Activated CD4-positive, alpha-beta T cell treated with anti-CD3 and anti-CD28 coated beads, Interleukin-2, amount 50 U/mL, for 1 hour (primary cell): Measurements from ENCODE around the gene IDH3A.

Experiments used
- DNase-seq: peaks from one replicate; pipeline ENCODE4 v3.0.0-alpha.2; 2020

The IDH3A gene

DNA sequence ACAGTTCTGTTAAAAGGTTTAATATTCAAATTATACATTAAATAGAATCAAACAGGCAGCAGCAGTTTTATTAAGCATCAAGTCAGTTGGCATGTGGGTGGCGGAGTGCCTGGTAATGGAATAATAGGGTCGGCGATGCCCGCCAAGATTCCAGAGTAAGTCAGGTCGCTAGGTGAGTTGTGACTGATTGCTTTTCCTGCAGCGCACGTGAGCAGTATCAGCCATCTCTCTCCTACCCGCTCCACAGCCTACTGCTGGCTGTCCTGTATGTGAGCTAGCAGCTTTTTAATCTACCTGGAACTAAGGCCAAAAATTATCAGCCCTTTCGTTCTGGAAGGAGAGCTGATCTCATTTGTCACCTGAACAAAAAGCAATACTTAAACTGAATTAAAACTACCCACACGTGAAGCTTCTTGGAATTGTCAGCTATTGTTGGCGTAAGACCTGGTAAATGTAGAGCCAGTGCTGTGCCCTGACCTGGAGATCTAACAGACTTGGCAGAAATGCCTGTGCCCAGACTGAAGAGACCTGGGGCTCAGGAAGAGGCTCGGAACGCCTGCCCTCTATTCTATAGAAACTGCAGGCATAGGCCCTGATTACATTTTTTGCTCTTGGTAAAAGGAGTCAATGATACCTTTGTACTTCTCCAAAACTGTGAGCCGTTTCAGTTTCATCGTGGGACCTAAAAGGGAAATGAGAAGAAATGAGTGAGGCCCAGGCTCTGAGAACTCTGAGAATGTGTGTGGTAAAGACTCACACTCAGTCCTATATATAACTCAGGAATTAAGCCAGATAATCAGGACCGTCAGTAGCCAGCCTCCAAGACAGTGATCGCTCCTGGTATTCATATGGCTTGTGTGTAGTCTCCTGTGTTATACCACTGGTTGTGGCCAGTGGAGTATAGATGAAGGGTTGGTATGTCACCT is 21.9 kb downstream of the IDH3A start:
- DNase-seq: no peak

DNA sequence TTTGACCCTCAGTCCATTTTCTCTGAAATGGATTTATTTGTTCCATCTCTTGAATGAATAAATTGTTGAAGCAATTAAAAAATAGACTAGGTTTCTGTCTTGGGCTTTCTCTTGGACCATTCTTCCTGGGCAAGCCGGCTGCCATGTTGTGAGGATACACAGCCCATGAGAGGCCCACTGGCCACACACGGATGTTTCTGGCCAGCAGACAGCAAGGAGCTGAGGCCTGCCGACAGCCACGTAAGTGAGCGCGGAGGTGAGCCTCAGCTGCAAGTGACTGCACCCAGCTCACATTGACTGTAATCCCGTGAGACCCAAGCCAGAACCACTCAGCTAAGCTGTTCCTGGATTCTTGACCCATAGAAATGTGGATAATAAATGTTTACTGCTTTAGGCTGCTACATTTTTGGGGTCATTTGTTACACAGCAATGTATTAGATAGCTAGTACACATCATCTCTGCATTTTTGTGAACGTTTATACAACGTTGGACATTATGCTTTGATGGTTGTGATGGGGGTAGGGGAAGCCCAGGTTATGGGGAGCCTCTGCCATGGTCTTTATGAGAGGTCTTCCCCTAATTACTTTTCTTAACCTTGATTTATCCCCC is 22.8 kb downstream of the IDH3A start:
- DNase-seq: no peak

DNA sequence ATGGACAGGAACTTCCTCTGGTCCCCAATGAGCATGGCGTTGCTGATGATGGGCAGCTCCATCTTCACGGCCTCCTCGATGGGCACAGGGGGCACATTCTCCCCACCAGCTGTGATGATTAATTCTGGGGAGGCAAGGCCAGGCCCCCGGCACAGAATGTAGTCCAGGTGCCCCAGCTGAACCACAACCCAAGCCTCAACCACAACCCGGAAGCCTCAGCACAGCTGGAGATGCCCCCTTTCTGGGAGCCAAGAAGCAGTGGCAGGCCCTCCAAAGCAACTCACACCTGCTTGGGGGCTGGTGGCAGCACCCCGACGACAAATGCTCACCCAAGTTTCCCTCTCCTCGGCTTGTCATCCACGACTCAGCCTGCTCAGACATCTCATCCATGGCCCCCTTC is 25.2 kb downstream of the IDH3A start:
- no peak for DNase-seq

DNA sequence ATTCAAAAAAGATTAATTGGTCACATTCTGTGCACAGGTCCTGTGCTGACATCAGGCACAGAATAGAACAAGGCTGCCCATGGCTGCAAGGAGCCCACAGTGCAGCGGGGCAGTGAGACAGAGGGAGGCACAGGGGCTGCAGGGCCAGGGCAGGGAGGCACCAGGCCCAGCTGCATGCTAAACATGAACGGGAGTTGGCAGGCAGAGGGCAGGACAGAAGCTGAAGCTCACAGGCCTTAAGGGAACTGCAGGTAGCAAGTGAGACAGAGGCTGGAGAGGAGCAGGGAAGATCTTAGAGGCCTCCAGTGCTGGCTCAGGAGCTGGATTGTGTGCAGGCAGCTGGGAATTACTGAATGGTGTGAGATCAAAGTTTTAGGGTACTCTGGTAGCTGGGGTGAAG is 26.2 kb downstream of the IDH3A start:
- DNase-seq: no peak

DNA sequence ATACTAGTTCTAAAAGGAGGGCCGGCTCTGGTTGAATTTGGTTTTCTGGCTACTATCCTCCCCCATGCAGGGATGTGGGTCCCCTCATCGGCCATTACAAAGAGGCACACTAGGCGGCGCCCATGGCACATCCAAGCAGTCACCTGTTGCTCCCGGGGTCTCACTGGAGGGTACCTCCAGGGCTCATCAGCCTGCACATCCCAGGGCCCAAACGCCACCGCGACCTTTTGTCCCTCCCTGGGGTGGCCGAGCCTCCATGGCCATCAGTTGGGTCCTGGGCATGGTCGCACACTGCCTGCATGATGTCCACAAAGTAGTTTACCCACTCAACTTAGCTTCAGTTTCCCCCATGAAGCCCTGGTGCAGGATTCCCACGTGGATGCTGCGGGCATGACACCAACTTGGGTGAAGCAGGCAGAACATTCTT is 28.3 kb downstream of the IDH3A start:
- DNase-seq: peak; percentile 15

DNA sequence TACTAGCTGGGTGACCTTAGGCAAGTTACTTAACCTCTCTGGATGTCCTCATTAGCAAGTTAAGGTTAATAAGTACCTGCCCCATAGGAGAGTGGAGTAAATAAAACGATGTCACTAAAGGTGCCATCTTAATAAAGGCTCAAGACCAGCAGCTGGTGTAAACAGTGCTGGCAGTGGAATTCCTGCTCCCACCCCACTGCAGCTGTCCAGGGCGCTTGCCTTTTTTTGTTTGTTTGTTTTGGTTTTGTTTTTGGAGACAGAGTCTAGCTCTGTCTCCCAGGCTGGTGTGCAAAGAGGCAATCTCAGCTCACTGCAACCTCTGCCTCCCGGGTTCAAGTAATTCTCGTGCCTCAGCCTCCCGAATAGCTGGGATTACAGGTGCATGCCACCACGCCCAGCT is 28.9 kb downstream of the IDH3A start:
- no peak for DNase-seq

DNA sequence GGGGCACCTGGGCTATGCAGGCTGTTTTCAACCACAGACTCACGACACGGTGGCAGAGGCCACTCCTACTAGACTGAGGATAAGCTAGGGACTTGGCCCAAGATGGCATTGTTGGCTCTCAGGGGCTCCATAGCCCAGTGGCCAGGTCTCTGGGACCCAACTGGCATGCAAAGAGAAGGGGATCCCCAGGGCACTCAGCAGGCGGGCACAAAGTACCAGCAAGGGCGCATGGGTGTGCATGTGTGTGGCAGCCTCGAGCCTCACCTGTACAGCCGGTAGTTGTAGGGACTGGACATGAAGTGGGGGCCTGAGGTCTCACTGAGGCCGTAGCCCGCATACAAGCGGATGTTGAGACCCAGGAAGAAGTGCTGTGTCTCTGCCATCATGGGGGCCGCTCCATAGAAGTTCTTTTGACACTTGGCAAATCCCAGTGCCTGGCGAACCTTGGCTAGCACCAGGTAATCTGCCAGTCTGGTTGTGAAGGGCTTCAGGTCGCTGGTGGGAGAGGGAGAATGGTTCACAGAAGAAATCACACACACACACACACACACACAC is 30.2 kb downstream of the IDH3A start:
- DNase-seq: no peak

DNA sequence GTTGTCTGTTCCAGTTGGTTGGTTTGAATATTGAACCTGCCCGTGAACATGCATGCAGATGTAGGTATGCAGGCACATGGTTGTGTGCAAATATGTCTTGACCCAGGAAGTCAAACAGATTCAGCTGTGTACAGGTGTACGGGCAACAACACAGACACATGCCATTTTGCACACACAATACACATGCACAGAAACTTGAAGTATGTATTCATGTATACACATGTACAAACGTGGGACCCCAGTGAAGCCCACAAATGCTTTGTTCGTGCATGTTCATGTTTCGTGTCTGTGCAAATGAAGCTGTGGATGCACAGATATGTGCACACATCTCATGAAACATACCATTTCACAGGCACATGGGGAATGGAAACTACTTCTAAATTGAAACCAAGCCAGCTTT is 30.7 kb downstream of the IDH3A start:
- no peak for DNase-seq

DNA sequence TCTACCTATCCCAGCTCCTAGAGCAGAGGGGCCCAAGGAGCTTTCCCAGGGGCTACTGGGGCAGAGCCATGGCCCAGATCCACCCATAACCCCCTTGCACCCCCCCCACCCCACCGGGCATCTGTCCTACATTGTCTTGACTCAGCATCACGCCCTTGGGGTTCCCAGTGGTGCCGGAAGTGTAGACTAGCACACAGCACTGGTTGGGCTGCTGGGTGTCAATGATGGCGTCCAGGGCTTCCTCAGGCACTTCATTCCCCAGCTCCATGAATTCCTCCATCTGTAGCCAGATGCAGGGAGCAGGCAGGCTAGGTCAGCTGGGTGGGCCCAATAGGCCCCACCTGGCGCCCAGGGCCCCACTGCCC is 33.2 kb downstream of the IDH3A start:
- no peak for DNase-seq

DNA sequence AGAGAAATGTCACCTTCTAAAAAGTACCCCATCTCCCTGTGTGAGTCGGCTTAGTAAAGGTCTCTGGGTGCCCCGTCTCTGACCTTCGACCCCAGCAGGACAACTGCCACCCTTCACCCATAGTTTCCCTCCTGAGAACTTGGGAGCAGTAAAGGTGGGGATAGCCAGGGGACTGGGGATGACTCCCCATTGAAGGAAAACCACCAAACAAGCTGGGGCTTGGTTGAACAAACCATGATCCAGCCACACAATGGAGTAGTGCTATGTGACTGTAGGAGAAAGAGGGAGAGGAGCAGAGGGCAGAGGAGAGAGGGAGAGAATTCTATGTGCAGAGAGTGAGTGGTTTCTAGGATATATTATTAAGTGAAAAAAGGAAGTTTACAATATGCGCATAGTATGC is 33.7 kb downstream of the IDH3A start:
- DNase-seq: no peak

DNA sequence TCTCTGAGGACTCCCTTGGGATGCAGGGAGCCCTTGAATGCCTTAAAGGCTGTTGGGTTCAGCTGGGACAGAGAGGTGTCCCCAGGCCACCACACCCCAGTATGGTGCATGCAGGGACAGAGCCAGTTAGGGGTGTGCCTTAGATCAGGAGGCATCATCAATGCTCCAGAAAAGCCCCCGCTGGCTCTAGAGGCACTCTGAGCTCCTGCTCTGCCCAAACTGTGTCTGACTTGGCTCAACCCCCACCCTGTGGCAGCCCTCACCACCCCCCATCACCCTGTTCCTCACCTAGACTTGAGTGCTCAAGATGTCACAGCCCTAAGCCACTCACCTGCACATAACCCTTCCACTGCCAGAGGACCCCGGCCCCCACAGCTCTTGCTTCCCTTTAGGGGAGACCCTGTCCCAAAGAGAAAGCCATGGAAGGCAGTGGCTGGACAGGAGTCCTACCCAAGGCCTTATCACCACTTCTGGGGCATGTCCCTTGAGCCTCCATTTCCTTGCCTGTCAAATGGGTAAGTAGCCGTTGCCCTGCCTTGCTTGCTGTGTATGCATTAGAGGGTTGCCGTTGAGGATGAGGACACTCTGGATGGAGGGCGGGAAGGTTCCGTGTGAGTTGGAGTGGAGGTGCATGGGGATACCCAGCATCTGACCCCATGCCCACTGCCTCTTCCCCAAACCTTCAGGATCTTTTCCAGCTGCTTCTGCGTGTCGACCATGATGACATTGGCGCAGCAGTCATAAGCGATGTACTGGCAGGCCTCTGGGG is 43.8 kb downstream of the IDH3A start:
- DNase-seq: no peak

DNA sequence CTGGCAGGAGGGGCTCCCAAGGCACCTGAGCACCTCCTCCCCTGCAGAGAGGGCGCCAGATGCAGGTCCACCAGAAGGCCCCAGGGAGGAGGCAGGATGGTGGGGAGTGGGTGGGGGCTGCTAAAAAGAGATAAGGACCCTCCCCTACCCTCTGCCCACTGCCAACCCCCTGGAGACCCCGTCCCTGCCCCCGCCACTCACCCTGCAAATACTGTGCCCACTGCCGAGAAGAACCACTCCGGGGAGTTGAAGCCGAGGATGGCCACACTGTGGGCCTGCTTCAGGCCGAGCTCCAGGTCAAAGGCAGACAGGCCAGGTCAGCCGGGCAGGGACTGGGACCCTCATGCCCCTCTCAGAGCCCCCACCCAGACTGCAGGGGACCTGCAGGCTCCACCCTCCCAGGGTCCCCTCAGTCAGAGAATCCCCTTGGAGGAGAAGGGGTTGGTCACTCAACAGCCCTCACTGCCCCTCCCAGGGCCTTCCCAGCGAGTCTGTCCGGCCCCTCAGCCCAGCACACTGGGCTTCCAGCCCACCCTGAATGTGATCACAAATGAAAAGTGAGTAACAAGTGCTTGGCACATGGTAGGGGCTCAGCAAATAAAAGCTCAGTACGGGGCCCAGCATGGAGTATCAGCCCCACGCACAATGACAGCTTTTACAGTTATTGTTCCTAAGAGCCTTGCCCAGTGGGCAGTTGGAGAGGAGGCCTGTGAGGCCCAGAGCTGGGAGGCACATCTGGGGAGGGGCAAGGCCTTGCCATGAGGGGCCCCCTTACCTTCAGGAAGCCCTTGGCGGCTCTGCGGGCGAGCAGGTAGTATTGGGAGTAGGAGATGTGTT is 44.8 kb downstream of the IDH3A start:
- DNase-seq: no peak

DNA sequence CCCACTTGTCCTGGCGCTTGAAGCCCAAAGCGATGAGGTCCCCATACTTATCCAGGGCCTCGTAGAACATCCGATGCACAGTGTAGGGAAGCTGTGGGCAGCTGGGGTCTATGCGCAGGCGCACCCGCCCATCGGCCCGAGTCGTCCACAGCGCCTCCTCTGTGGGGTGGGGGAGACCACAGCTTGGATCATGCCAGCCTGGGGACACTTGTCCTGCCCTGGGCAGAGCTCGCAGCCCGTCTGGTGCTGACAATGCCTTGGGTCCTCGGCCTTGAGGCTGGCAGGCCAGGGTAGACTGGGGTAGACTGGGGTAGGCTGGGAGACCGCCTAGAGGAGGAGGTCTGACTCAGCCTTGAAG is 45.4 kb downstream of the IDH3A start:
- DNase-seq: no peak

DNA sequence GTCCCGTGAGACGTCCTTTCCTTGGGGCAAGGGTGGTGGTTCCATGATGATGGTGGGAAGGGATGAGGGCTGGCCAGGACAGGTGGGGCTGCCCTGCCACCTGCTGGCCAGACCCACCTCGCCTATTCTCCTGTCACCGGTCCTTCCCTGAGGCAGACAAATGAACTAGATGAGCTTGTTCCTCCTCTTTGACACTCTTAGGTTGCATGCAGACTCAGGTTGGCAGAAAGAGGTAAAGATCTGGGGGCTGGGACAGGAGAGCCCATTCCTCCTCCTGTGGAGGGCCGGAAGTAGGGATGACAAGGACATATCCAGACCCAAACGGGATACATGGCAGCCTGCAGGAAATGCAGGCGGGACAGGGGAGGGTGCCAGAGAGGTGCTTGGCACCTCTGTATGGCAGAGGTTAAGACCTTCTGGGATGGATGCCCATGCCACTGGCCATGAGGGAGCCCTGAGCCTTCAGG is 46.6 kb downstream of the IDH3A start:
- peak; percentile 41 for DNase-seq

DNA sequence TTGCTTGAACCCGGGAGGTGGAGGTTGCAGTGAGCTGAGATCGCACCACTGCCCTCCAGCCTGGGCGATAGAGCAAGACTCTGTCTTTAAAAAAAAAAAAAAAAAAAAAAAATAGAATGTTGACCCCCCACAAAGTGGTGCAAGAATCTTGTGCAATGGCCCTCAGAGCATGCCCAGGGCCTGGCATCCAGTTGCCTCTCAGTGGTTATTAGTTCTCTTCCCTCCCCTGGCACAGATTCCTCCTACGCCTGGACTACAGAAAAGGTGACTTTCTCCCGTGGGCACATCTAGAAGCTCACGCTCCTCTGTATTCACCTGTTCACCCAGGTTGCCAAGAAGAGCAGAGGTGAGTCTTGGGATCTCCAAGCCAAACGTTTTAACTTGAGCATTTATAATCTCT is 48.5 kb downstream of the IDH3A start:
- DNase-seq: no peak

DNA sequence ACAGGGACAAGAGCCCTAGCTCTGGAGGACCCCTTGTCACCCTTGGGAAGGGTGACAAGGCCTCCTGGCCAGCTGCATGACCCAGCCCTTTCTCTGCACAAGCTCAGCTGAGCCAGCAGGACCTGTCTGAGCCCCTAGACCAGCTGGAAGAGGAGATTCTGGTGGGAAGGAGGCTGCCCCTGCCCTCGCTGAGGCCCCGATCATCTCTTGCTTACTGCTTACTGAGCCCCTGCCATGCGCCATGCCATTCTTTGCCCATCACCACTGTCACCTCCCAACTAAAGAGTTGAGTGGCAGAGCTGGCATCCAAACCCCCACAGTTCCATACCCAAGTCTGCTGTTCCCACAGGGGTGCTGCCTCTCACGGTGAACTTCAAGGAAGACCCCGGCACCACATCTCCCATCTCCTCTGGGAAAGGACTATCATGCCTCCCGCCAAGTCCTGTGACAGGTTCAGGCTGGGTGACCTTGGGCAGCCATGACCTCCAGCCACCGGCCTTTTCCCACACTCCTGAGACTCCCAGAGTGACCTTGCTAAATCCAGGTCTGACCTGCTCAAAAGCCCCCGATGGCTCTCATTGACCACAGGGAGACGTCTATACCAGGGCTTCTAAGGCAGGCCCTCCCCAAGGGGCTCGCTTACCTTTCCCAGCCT is 51.2 kb downstream of the IDH3A start:
- no peak for DNase-seq

DNA sequence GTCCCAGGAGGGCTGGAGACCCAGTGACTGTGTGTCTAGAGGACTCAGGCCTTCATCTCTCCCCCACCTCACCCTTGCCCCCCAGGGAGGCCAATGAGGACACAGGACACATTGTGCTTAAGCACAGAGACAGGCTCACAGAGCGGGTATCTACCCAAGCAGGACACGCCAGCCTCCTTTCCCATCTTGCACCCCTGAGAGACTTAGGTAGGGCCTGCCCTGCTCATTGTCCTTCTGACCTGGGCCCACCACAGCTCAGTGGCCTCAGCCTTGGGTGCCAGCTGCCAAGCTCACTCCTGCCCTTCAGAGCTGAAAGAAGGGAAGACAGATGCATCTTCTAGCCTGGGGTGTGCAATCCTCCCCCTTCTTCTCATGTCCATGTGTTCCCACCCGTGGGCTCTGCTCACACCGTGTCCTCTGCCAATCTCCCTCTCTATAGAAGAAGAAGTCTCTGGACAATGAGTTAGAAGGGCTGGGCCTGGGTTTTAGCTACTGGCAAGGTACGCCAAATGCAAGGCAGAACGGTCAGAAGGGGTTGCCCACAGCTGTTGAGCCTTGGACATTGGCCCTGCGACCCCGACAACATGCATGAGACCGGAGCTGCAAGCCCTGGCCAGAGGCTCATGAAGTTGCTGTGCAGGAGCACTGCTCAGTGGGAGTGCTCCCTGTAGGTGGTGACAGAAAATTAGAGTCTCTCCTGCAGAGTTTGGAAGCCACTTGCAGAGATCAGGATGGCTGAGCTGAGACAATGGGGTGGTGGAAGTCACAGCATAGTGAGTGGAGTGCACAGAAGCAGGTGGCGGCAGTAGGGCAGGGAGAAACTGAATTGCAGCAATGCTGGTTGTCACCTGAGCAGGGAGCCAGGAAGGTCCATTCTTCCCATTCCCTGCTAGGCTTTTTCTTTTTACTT is 52.4 kb downstream of the IDH3A start:
- DNase-seq: no peak

DNA sequence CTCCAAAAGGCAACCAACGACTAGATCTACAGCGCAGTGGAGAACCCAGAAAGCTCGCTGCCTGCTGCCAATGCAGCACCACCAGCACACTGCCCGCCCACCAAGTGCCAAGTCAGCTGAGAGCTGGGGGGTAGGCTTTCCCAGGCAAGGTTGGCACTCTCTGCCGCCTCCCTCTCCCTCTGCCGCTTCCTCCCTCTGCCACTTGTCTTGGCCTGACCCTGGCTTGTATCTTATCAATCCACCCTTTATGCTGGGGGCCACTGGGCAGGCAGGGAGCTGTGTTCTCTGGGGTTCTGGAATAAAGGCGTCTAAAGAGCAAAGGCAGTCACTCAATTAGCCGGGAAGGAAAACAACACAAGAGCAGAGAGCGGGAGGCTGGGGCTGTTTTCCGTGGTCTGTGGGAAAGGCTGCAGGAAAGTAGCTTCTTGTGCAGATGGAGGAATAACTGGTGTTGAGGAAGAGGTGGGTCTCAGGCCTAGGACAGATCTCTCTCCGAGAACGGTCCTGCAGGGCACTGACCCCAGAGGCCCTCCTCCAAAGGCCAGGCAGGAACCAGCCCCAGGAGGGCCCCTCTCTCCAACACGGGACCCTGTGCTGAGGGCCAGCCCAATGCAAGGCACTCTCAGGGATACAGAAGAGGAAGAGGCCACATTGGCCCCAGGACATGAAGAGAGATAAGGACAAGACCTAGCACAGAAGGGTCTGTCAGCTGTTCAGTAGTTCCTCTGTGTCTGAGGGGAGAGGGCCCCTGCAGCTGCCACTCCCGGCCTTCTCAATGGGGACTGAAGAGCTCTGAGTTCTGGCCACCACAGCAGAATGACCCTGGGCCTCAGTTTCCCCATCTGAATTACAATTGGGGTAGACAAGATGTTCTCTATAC is 54.4 kb downstream of the IDH3A start:
- DNase-seq: no peak

DNA sequence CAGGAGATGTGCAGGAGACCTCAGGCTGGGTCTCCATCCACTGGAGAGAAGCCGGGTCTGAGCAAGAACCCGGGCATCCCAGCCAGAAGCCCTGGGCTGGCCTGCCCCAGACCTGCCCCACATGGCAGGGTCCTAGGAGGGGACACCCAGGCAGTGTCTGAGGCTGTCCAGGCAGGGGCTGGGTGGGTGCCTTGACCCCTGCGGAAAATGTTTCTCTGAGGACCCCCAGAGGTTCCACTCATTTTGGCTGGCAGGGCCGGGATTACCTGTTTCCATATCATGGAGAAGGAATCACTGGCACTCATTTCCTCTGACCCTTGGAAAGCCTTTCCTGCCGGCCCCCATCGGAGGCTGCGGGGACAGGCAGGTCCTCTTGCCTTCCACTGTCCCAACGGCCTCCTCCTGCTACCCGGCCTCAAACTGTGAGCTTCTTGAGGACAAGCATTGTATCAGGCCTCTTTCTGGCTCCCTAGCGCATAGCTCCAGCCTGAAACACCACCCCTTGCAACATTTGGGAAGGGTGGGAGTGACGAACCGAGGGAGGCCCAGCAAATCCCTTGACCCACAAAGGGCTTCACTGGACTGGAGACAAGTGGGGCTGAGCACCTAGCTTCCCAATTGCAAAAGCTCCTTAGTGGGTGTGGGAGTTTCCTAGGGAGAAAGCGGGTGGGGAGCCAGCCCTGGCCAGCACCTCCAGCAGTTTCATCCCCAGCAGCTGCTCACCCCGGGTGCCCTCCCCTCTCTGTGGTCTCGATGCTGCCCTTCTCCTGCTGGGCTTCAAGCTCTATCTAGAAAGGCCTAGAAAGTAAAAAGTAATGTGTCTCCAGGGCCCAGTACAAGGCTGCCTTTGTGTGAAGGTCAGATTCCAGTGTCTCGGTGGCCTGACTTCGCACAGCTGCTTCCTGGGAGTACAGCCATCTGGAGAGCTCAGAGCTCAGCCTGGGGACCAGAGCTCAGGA is 55.5 kb downstream of the IDH3A start:
- no peak for DNase-seq
